GM18520 (cell line): ENCODE data around the gene MRPL36.
"Not testable (repeated sequence)": the region's sequence is repeated elsewhere in the genome, so short reads cannot be mapped to it uniquely, and the experiment has no call there.

Experiments
- ATAC-seq: cut with Tn5 transposase; IDR thresholded peaks from one replicate; pipeline ENCODE4 v1.9.1; 2021; ENCODE audit not compliant: unreplicated experiment

Gene MRPL36

DNA sequence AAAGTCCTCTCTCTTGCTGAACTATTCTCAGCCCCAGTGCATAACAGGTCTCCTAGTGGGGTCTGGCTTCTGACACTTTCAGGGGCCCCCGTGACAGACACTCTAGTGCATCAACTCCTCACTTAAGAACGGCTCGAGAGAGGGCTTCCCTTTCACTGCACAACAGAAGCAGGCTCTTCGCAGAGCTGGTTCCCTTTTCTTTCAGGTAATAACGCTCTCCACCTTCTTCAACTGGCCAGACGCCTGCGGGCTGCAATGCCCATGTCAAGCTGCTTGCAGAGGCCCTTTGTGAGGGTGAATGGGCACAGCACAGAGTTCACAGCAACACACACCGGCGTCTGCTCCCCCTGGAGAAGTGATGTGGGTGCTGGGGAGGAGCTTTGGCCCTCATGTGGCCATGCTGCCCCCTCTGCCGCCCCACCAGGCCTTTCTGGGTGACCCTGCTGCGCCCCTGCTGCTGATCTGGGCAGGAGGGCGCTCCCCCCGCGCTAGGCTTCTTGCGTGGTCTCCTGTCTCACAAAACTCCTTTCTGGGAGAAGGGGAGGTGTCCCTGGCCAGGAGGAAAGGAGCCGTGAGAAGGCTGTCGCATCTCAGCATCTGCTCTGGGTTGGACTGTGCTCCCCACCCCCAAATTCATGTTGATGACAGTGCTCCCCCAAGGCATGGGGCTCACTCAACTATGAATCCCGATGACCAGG lies 2.4 kb downstream of the MRPL36 start:
- no peak for ATAC-seq

DNA sequence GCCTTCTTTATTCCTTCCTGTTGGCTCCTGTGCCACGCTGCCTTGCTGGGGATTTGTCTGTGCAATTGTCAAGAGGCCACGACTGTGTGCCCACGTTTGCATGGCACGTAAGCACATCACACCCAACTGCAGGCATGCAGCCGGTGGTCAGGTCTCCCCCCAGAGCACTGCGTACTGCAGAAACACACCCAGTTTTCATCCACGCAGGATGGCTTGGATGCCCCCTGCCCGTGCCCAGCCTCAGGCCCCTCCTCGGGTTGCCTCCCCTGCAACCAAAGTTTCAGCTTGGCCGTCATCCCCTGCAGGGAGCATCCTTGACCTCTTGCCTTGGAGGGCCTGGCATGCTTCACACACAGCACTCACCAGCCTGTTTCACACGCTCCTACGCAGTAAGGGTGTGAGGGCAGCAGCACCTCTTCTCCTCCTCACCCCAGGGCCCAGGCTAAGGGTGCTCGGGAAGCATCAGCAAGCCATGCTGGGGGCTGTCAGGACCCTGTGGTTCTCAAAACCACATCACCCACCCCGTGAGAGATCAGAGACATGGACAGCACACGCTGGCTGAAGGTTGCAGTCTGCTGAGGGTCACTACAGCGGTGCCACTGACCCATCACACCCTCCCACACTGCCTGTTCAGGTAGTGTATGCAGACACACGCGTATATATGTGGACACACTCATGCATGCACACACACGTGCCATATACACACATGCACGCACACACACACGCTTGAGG lies 3.1 kb downstream of the MRPL36 start:
- ATAC-seq: no peak

DNA sequence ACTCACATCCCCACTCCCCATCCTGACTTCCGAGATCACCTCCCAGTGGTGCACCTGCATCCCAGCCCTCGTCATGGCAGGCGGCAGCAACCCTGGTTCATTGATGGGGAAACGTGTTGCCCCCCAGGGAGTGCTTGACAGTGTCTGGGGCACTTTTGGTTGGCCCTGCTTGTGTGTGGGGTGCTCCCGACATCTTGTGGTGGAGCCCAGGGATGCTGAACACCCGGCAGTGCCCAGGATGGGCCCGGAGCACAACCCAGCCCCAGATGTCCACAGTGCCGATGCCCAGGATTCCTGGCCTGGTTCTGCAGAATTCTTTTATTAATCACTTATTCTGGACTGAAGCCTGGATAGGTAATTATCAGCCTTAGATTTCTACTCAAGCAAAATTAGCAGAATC lies 3.7 kb downstream of the MRPL36 start:
- ATAC-seq: no peak

DNA sequence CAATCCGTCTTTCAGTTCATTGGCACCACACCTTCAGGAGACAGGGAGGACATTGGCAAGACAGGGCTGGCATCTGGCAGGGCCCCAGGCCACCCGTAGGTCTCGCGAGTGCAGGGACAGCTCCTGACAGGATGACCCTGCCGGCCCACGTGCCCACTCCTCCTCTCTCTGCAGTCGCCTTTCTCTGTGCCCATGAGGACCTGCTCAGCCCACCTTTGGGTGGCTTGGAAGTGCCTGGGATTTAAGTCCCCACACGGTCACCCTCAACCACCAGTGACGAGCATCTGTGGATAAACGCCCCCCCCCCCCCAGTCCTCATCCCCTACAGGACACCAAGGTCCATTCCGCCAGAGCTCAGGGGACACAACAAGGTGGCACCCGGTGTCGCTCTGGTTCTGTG lies 4.1 kb downstream of the MRPL36 start:
- no peak for ATAC-seq

DNA sequence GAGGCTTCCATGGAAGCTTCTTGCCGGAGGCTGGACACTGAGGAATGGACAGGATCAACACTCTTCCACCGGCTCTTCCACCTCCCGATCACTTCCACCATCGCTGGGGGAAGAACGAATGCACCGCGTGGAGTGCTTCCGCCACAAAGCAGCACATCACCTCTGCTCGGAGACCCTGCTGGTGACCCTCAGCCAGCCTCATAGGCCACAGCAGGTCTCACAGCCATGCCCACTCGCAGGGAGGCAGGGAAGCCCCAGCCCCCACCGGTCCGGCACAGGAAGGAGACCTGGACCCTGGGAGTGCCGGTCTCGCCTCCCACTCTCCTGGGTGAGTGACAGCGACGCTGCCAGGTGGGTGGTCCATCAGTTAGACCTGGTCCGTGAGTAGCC lies 4.7 kb downstream of the MRPL36 start:
- ATAC-seq: no peak

DNA sequence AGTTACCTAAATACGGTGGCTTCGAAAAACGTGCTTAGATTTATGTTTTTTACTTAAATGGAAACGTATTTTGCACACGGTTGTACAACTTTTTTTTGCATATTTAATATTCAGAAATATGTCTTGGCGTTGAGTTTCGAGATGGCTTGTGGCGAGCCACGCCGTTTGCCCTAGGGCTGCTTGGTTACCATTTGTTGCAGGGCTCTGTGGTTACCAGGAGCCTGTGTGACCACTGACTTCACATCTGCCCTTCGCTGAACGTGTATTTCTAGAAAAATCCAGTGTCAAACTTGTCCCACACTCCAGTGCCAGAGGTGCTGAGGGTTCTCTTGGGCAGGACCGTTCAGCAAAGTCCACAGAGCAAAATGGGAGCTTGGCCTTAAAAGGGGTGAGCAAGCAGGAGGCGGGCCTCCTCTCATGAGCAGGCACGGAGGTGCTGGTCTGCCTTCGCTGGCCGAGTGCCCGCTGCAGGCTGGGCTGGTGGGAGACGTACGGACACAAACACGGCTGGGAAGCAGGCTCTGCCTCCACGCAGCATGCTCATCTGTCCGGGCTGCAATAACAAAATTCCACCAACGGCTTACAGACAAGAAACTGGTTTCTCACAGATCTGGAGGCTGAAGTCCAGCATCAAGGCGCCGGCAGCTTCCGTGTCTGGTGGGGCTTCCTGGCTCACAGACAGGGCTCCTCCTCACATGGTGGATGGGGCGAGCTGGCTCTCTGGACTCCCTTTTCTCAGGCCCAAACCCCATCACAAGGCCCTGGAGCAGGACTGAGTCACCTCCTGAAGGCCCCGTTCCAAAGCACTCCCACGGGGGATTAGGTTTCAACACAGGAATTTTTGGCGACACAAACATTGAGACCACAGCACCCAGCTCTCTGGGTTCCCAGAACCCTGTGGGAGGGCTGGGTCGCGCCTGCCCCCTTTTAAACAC lies 5.4 kb downstream of the MRPL36 start:
- ATAC-seq: no peak

DNA sequence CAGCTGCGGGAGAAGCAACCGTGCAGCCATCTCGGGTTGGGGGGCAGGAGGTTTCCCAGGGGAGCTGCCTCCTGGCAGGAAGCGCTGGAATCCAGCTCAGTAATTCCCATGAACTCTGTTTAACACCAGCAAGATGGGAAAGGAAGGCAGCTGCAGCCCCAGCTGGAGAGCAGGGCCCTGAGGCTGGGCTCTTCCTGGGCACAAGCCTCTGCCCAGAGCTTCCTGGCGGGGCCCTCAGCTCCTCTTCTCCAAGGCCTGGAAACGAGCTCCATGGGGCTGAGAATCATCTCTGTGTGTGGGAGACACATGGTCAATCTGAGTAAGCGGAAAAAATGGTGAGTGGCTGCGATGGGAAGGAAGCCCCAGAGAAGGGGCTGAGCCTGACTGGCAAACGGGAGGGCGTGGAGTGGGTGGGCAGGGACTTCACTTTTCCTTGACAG lies 6.3 kb downstream of the MRPL36 start:
- ATAC-seq: no peak

DNA sequence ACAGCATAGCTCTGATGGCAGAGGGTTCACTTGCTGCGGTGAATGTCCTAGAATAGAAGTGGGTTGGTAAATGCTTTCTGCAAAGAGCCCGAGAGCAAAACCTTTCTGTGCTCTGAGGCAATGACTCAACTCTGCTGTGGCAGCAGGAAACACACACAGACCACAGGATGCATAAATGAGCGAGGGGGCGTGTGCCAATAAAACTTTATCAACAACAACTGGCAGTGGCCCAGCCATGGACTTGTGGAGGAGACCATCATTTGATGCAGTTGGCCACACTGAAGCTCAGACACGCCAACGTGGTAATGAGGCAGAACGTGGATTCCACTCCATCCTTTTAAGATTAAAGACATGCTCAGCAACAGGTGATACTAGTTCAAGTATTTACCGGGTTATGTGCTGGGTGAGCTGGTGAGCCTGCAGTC lies 6.8 kb downstream of the MRPL36 start:
- ATAC-seq: peak; percentile 97

DNA sequence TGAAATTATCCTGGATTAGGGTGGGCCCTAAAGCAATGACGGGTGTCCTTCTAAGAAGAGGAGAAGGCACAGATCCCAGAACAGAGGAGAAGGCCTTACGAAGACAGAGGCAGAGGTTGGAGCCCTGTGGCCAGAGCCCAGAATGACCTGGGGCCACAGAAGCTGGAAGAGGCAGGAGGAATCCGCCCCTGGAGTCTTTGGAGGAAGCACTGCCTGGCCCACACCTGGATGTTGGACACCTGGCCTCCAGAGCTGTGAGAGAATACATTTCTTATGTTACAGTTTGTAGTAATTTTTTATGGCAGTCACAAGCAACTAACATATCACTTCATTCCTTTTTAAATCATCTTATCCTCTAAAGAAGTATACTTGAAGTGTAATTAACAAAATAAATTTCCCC lies 8.5 kb downstream of the MRPL36 start:
- ATAC-seq: no peak

DNA sequence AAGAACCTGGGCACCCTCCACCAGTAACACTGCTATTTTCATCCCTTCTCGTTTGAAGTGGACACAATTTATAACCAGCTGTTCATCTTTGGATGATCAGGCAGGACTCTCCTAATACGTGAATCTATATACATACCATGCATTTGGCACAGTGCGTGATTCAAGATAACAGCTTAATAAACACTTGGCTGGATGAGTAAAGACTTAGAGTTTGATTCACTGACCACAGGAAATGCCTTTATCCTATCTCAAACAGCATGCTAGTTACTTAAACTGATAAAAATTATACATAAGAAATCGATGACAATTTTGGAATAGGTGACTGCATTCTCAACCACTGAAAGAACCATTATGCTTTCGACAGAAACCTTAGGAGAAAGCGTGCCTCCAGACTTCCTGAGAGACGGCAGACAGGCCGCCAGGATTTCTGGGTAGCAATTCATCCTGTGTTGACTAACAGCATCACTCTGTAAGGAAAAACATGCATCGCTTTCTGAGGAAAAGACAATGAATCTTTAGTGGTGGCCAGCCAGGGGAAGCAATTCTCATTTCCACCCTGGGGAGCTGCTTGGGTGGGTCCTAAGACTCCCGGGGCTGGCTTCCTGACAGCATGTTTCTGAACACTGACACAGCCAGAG lies 9.7 kb downstream of the MRPL36 start:
- no peak for ATAC-seq

DNA sequence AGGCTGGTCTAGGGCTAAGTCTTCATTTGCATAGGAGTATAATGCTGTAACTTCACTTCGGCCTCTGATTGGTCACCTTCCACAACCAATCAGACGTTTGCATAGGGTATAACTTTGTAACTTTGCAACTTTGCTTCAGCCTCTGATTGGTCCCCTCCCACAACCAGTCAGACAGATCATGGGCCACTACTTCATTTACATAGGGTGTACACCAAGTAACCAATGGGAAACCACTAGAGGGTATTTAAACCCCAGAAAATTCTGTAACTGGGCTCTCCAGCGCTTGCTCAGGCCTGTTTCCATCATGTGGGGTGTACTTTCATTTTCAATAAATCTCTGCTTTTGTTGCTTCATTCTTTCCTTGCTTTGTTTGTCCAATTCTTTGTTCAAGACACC lies 10.2 kb downstream of the MRPL36 start:
- ATAC-seq: not testable (repeated sequence)

DNA sequence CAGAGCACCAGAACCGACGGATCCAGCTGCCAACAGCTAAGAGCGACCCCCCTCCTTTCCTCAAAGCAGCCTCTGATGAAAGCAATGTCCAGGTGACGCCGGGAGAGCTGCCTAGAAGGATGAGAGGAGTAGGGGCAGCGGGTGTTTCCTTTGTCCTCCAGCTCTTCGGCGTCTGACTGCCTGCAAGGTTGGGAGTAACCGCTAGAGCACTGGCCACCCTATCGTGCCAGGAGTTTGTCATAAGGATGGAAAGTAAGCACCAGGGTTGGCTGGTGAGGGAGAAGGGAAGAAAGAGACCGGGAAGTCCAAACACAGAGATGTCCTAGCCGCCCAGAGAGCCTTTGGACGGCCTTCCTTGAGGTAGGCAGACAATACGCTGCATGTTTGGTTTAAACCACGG lies 10.8 kb downstream of the MRPL36 start:
- no peak for ATAC-seq

DNA sequence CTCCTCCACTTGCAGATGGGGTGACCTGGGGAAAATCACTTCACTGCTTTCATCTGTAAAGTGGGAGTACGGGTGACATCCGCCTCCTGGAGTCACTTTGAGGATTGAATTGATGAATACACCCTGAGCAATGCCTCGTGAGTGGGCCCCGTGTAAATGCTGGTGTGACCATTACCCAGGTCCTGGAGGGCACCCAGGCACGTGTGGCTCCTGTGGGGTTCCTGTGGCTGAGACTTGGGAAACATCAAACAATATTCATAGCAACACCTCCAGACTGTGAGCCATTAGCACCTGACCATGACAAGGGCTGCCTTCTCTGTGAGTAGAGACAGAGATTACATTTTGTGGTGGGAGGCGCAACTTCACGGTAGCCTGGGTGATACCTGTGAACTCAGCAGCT lies 11.4 kb downstream of the MRPL36 start:
- no peak for ATAC-seq

DNA sequence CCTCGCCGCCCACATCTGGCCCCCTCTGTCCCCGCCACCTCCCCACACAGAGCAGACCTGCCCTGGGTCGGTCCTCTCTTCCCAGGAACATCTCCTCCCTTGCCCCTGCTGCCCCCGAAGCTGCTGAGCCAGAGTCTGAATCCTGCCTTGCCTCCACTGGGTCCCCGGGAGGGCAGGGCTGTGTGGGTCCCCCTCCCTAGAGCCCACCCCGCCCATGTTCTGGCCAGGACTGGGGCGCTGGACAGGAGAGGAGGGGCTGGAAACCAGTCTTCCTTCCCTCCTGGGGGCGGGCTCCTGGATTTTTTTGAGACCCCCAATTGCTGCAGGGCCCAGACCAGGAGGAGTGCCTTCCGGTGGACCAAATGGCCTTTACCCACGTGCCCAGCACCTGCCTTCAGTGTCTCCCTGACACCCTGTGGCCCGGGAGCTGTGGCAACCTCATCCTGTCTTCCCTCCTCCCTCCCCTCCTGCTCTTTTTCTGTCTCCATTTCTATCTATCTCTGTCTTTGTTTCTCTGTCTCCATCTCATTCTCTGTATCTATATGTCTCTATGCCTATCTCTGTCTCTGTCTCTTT lies 12.1 kb downstream of the MRPL36 start:
- ATAC-seq: no peak

DNA sequence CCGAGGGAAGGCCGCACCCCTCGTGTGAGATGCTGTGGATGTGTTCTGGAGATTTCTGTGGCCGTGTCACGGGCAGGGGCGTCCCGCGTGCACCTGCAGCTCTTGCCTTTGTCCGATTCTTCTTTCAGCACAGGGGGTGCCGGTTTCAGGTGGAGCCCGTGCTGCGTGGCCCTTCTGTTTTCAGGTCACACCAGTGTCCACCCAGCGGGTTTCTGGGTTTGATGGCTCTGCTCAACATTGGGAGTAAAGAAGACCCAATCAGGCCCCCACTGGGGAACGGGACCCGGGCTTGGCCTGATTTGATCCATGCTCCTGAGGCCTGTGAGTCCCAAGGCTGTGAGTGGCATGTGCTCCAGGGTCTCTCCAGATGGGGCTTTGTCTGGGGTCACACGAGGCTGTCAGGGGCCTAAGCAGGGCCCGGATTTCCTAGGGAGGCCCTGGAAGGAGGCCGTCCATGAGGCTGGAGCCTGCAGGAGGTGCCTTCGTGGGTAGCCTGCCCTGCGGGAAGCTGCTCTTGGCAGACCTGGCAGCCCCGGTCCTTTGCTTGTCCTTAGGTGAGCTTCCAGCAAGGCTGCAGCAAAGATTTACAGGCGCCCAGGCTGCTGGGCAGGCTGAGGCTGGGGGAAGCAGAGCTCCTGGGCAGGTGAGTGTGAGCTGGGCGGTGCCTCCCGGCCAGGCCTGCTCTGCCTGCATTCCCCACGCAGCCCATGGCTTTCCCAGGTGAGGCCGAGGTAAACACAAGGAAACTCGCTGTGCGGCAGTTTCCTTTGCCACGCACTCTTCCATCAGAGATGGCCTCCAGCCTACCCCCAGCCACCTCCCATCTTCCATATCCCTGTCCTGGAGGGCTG lies 12.8 kb downstream of the MRPL36 start:
- no peak for ATAC-seq

DNA sequence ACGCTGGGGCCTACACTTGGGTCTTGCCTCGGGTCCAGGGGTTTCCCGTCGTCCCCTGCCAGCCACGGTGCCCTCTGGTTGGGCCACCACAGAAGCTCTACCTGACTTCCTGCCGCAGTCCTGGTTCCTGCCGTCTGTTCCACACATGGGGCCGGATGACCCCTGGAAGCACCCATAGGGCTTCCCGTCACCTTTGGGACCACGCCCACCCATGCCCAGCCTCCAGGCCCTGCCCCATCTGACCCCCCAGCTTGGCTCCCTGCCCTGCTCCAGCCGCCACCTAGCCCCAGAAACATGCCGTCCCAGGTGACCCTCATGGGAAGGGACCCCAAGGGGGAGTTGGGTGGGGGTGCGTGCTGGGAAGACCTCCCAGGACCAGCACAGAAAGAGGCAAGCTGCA lies 13.7 kb downstream of the MRPL36 start:
- no peak for ATAC-seq

DNA sequence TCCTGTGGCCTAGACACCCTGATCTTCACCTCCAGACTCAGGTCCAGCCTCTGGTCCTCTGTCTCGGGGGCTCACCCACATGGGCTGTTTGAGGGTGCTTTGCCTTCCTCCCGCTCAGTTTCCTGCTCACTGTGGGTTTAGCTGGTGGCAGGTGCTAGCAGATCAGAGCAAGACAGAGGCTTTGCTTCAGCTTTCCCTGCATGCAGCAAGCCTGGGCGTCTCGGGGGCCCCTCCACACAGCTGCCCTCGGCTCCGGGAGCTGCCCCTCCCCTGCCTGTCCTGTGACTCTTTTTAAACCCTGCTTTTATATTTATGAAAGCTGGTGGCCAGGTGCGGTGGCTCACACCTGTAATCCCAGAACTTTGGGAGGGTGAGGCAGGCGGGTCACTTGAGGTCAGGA lies 14.6 kb downstream of the MRPL36 start:
- ATAC-seq: no peak

DNA sequence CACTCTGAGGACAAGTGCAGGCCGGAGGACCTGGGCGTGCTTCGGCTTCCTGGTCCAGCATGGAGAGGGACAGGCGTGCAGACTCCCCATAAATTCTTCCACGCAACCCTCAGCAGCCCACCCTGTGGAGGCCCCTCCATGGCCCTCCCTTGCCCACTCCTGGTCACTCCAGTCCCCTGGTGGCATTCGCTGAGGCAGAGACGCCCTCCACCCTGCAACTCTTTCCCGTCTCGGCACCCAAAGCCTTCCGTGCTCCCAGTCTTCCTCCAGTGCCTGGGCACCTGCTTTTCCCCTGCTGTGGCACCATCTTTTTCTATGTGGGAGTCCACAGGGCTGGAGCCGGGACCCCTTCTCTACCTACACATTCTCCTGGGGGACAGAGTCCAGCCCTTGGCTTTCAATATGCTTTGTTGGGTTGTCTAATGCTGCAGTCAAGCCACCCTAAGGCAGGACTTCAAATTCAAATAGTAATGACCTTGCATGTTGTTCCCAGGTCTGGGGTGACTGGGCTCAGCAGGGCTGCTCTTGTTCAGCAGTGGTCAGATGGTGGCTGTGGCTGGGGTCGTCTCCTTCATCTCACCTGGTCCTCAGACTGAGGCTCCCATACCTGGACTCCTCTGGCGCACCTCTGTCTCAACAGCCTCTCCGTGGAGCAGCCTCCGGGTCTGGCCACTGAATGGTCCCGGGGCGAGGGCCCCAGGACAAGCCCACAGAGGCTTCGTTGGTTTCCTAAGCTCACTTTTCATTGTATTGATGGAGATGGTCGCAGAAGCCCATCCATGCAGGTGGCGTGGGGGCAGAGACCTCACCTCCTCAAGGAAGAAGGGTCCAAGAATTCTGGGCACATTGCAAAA lies 15.2 kb downstream of the MRPL36 start:
- ATAC-seq: no peak

DNA sequence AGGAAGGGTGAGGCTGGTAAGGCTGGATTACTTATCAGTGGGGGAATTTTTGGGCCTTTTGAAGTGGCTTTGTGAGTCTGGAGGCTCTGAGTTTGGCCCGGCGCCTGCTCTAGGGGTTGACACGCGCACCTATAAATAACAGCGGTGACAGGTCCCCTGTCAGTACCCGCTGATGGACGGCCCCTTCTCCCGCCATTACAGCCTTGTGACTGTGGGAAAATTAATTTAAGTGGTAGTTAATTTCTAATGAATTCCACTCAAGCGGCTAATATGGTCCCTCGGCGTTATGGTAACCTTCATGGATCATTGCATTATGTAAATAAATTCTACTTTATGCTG lies 16.5 kb downstream of the MRPL36 start:
- ATAC-seq: peak; percentile 66
